K562 (cell line): ENCODE data around the gene DPEP3. TPM values are rescaled to one million over a fixed set of nuclear protein-coding genes. Genes with fewer than 3 reads are reported as not detected.

ENCODE experiments used
- ATAC-seq: fragments of 200-7000 bp; cut with Tn5 transposase; 3 replicates; pipeline ENCODE4 v1.9.1; 2020; ENCODE audit warnings: moderate library complexity
- BruUV-seq: library from RNA; stranded (reverse); fragments of 400-500 nt; replicated peaks from 2 replicates; lab custom pipeline; 2021; lab: Mats Ljungman, UMichigan
- CTCF ChIA-PET: fragments of 300-600 bp; formaldehyde crosslinking; extraction: SDS; loops from one replicate; lab custom pipeline; 2021; ENCODE audit warnings: low intra/inter-chr PET ratio; lab: Yijun Ruan, JAX
- POLR2A ChIA-PET: fragments of 300-600, 350-650 bp; sonication (Branson Sonifier 250); formaldehyde crosslinking; extraction: SDS; loops from one replicate; lab custom pipeline; 2021; ENCODE audit warnings: antibody characterized with exemption, inconsistent platforms; lab: Yijun Ruan, JAX
- DNase-seq, 4 experiments: peaks; one replicate each; pipeline versions ENCODE4 v3.0.0 to v3.0.0-alpha.2; 2011 to 2018; ENCODE audit warnings: low spot score in 3 of 4, mixed read lengths in 3 of 4; ENCODE audit errors: extremely low read depth in 1 of 4
- FAIRE-seq: peaks from 2 replicates; lab custom pipeline; 2011; peaks lifted over from hg19 to GRCh38; lab: Jason Lieb, UNC
- H2AFZ ChIP-seq: 2 replicates; pipeline ENCODE4 v1.6.0; 2011; ENCODE audit warnings: low read depth, low read length, control low read depth, inconsistent platforms
- H3K27ac ChIP-seq: fragments of 200-600 bp; 3 replicates; pipeline ENCODE4 v1.8.0; 2011; ENCODE audit warnings: low read depth, mild to moderate bottlenecking, control low read depth, inconsistent platforms, low read length, moderate library complexity, mixed read lengths; ENCODE audit errors: extremely low read depth
- H3K27me3 ChIP-seq, 2 experiments: fragments of 300-600 bp in 1 of 2; 2 replicates in 1 of 2; 3 replicates in 1 of 2; pipeline versions ENCODE4 v1.6.0 to v1.8.0; 2011; ENCODE audit warnings: inconsistent platforms in 2 of 2, low read length in 2 of 2, mild to moderate bottlenecking in 1 of 2, mixed read lengths in 1 of 2, moderate library complexity in 1 of 2; ENCODE audit not compliant: control insufficient read depth in 2 of 2, insufficient read depth in 2 of 2
- H3K36me3 ChIP-seq: fragments of 300-600 bp; 3 replicates; pipeline ENCODE4 v1.8.0; 2011; ENCODE audit warnings: mild to moderate bottlenecking, low read length, inconsistent platforms; ENCODE audit not compliant: control insufficient read depth, insufficient read depth
- H3K4me1 ChIP-seq, 2 experiments: fragments of 200-600 bp in 1 of 2; replicated peaks in 1 of 2; 2 replicates in 1 of 2; 3 replicates in 1 of 2; pipeline versions ENCODE4 v1.5.1 to v1.8.0; 2011; ENCODE audit warnings: inconsistent platforms in 2 of 2, low read length in 2 of 2, mild to moderate bottlenecking in 1 of 2, mixed read lengths in 1 of 2, moderate library complexity in 1 of 2; ENCODE audit not compliant: control insufficient read depth in 2 of 2, insufficient read depth in 2 of 2
- H3K4me2 ChIP-seq: 2 replicates; pipeline ENCODE4 v1.6.1; 2011; ENCODE audit warnings: low read length, control low read depth, inconsistent platforms, mixed read lengths; ENCODE audit not compliant: insufficient read depth
- H3K4me3 ChIP-seq: fragments of 200-600 bp; sonication (generic), shearing (Covaris generic); 2 replicates; pipeline ENCODE4 v1.5.1; 2016; ENCODE audit warnings: control low read depth, inconsistent platforms
- H3K79me2 ChIP-seq: fragments of 200-600 bp; 3 replicates; pipeline ENCODE4 v1.8.0; 2011; ENCODE audit warnings: low read length, inconsistent platforms; ENCODE audit not compliant: control insufficient read depth, insufficient read depth
- H3K9ac ChIP-seq, 2 experiments: 2 replicates each; pipeline versions ENCODE4 v1.6.0 to v1.6.1; 2011; ENCODE audit warnings: low read depth in 2 of 2, low read length in 2 of 2, control low read depth in 1 of 2, inconsistent platforms in 1 of 2, mild to moderate bottlenecking in 1 of 2, mixed read lengths in 1 of 2; ENCODE audit not compliant: insufficient read depth in 1 of 2
- H3K9me1 ChIP-seq: one replicate; pipeline ENCODE4 v1.6.0; 2011; ENCODE audit warnings: inconsistent platforms, mild to moderate bottlenecking, low read length, moderate library complexity; ENCODE audit not compliant: control insufficient read depth, insufficient read depth
- H3K9me3 ChIP-seq: replicated peaks from 2 replicates; pipeline ENCODE4 v1.5.1; 2011; ENCODE audit warnings: low read depth, low read length, inconsistent platforms; ENCODE audit not compliant: control insufficient read depth, insufficient read depth
- H4K20me1 ChIP-seq: replicated peaks from 2 replicates; pipeline ENCODE4 v1.6.1; 2011; ENCODE audit warnings: low read length, inconsistent platforms, mixed read lengths; ENCODE audit not compliant: control insufficient read depth, insufficient read depth
- HEY1 ChIP-seq: fragments of 250-450 bp; sonication (Bioruptor Pico); IDR thresholded peaks from 2 replicates; pipeline ENCODE4 v1.5.0; 2020; ENCODE audit warnings: mild to moderate bottlenecking, moderate library complexity, borderline replicate concordance
- MTA3 ChIP-seq: fragments of 450-650 bp; formaldehyde crosslinking; IDR thresholded peaks from 2 replicates; pipeline ENCODE4 v1.6.1; 2017; ENCODE audit warnings: mild to moderate bottlenecking, borderline replicate concordance
- NFXL1 ChIP-seq: fragments of 450-650 bp; formaldehyde crosslinking; IDR thresholded peaks from 2 replicates; pipeline ENCODE4 v1.4.0; 2021; ENCODE audit warnings: mild to moderate bottlenecking
- NR2C1 ChIP-seq, 2 experiments: fragments of 450-650 bp; IDR thresholded peaks; 2 replicates each; pipeline ENCODE4 v1.6.1; 2017; ENCODE audit warnings: mild to moderate bottlenecking in 2 of 2, antibody characterized with exemption in 1 of 2, inconsistent platforms in 1 of 2, missing compliant biosample characterization in 1 of 2, missing genetic modification characterization in 1 of 2
- POU5F1 ChIP-seq: fragments of 150-350 bp; IDR thresholded peaks from 2 replicates; pipeline ENCODE4 v1.6.1; 2014; ENCODE audit warnings: borderline replicate concordance, low read length, low read depth, mild to moderate bottlenecking; ENCODE audit not compliant: partially characterized antibody
- RHOXF2B ChIP-seq: fragments of 250-450 bp; sonication (Bioruptor Pico); conservative IDR thresholded peaks from 2 replicates; pipeline ENCODE4 v1.5.1; 2021
- SIN3A ChIP-seq, 2 experiments: fragments of 150-350 bp in 1 of 2; IDR thresholded peaks; 2 replicates each; pipeline ENCODE4 v1.6.1; 2011 to 2016; ENCODE audit warnings: borderline replicate concordance in 2 of 2, low read depth in 2 of 2, low read length in 2 of 2, mild to moderate bottlenecking in 2 of 2, moderate library complexity in 2 of 2; ENCODE audit not compliant: control insufficient read depth in 1 of 2
- ZNF165 ChIP-seq: fragments of 250-450 bp; sonication (Bioruptor Pico); IDR thresholded peaks from 2 replicates; pipeline ENCODE4 v1.4.0; 2020; ENCODE audit warnings: borderline replicate concordance
- WGBS: fragments of 100-300 bp; shearing (Covaris generic); methylation state at CpG from one replicate; pipeline ENCODE4 v1.1.6; 2016; ENCODE audit warnings: low coverage, mixed read lengths; ENCODE audit not compliant: insufficient coverage; ENCODE audit errors: missing lambda C conversion rate; 5-methylcytosine and 5-hydroxymethylcytosine counted together
- in situ Hi-C: fragments of 300-500 bp; cut with MboI; formaldehyde crosslinking; loops from 4 replicates; pipeline ENCODE4 v1.15.0; 2018; ENCODE audit warnings: inconsistent platforms, mixed read lengths
- intact Hi-C: fragments of 100-400 bp; cut with micrococcal nuclease; formaldehyde crosslinking; loops from 2 replicates; pipeline ENCODE4 v1.14.2; 2022
- polyA plus RNA-seq, 8 experiments: library from polyadenylated mRNA; depleted of rRNA in 4 of 8; stranded (reverse) in 5 of 8; unstranded in 3 of 8; fragments of >200 nt; fragmentation: Nextera tagmentation in 2 of 8; fragmentation: Illumina TruSeq in 1 of 8; extraction: Ambion mirVana in 2 of 8; extraction: Trizol in 1 of 8; gene quantifications; 2 replicates each; pipeline versions ENCODE4 v1.2.1 to v1.2.3, GENCODE V29; 2011 to 2014; ENCODE audit warnings: inconsistent platforms in 1 of 8, missing spikeins in 1 of 8
- total RNA-seq, 7 experiments: library from RNA; depleted of rRNA in 6 of 7; stranded (reverse); fragments of >200 nt in 6 of 7; fragmentation: Illumina TruSeq in 2 of 7; extraction: Trizol in 2 of 7; gene quantifications; 2 replicates each; pipeline versions ENCODE4 v1.2.1 to v1.2.3, GENCODE V29; 2011 to 2021; ENCODE audit warnings: low replicate concordance in 1 of 7
- TF ChIP-seq, protein P1 (sequence below): sonication (generic); formaldehyde crosslinking; IDR thresholded peaks from 2 replicates; pipeline ENCODE4 v1.4.0; 2020; ENCODE audit warnings: mild to moderate bottlenecking, missing genetic modification reagents

Gene DPEP3
- total and polyA plus RNA-seq, 9 of the 15 experiments (the other 6 are each of a cell fraction or from before 2014, with no cell fraction given), result not detected

DNA sequence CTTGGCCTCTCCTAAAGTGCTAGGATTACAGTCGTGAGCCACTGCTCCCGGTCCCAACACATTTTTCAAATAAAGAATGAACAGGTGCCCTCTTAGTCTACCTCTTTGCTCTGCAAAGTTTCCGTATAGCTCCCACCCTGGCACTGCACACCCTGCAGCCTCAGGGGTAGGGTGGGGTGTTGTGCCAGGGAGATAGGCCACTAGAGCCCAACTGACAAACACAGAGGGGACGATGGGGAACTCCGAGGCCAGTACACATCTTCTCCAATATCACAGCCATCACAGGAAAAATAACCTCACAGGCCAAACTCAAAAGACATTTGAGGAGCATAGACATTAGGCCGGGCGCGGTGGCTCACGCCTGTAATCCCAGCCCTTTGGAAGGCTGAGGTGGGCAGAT is 9.2 kb downstream of the DPEP3 start:
- intact Hi-C loops (no loop called here), in situ Hi-C loops (no loop called here)
- Histone ChIP-seq H3K4me3 (no peak overlapping the region), H3K9me3 (no peaks in the 10 kb centered on the region), H3K9ac (no peak overlapping the region), H3K27ac (no peak overlapping the region), H3K4me2 (no peak overlapping the region), H3K79me2 (peaks cover 26% of the 10 kb centered on the region), H3K9me1 (peaks cover 8% of the 10 kb centered on the region), H3K27me3 (no peaks in the 10 kb centered on the region), H2AFZ (no peak overlapping the region), H3K36me3 (peaks cover 11% of the 10 kb centered on the region; the same call in 2 of the 3 replicates), H3K4me1 (peaks cover 20 to 42% of the 10 kb centered on the region in 2 experiments; a peak in 4 of 5 replicates), H4K20me1 (peaks cover 13% of the 10 kb centered on the region)
- FAIRE-seq (no peak), DNase-seq (no peak), ATAC-seq (no peak)
- ChIA-PET POLR2A (interaction anchor here (1.0 kb wide), 1 partner anchor 35 kb away, joined by 6 read pairs; the partner anchor contains the start of gene PSMB10), CTCF (no interaction called here)
- WGBS, result 84% methylated on average over 9 of the region's 9 CpGs
- TF ChIP-seq SIN3A (IDR thresholded peaks at IDR 0.05; ENCODE audit: borderline replicate concordance in 2 of 2, control insufficient read depth in 1 of 2, low read depth in 2 of 2, low read length in 2 of 2) (no peak), RHOXF2B (CRISPR knock-in tag) (no peak), MTA3 (no peak), POU5F1 (no peak), NFXL1 (CRISPR knock-in tag) (no peak), HEY1 (CRISPR knock-in tag) (no peak), ZNF165 (CRISPR knock-in tag) (no peak), NR2C1 (IDR thresholded peaks at IDR 0.05) (no peak), NR2C1 (tag; IDR thresholded peaks at IDR 0.05) (no peak)
- TF ChIP-seq, protein P1, sequence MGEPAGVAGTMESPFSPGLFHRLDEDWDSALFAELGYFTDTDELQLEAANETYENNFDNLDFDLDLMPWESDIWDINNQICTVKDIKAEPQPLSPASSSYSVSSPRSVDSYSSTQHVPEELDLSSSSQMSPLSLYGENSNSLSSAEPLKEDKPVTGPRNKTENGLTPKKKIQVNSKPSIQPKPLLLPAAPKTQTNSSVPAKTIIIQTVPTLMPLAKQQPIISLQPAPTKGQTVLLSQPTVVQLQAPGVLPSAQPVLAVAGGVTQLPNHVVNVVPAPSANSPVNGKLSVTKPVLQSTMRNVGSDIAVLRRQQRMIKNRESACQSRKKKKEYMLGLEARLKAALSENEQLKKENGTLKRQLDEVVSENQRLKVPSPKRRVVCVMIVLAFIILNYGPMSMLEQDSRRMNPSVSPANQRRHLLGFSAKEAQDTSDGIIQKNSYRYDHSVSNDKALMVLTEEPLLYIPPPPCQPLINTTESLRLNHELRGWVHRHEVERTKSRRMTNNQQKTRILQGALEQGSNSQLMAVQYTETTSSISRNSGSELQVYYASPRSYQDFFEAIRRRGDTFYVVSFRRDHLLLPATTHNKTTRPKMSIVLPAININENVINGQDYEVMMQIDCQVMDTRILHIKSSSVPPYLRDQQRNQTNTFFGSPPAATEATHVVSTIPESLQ, result no peak
- BruUV-seq, result no TSS peak
